Subcutaneous abdominal adipose tissue (tissue), 5 donors: Measurements from ENCODE around the gene MAP7.
"Not testable (repeated sequence)": the region's sequence is repeated elsewhere in the genome, so short reads cannot be mapped to it uniquely, and the experiment has no call there.

ENCODE experiments used
- H3K27ac ChIP-seq: one replicate; pipeline ENCODE4 v1.7.0; 2013; ENCODE audit warnings: low read depth, mild to moderate bottlenecking, inconsistent platforms, low read length, moderate library complexity
- H3K27me3 ChIP-seq, 5 donors: one replicate each; pipeline ENCODE4 v1.7.0; 2013; ENCODE audit warnings: low read length in 5 of 5, inconsistent platforms in 1 of 5; ENCODE audit not compliant: control insufficient read depth in 5 of 5, insufficient read depth in 4 of 5
- H3K36me3 ChIP-seq, 5 donors: one replicate each; pipeline ENCODE4 v1.7.0; 2013; ENCODE audit warnings: low read length in 5 of 5; ENCODE audit not compliant: control insufficient read depth in 5 of 5, insufficient read depth in 5 of 5
- H3K4me1 ChIP-seq, 5 donors: one replicate each; pipeline ENCODE4 v1.7.0; 2013; ENCODE audit warnings: low read length in 5 of 5, mild to moderate bottlenecking in 3 of 5, moderate library complexity in 1 of 5; ENCODE audit not compliant: control insufficient read depth in 5 of 5, insufficient read depth in 5 of 5
- H3K4me3 ChIP-seq, 5 donors: one replicate each; pipeline ENCODE4 v1.7.0; 2013; ENCODE audit warnings: low read length in 5 of 5, low read depth in 1 of 5
- H3K9ac ChIP-seq, 5 donors: one replicate each; pipeline ENCODE4 v1.7.0; 2013; ENCODE audit warnings: low read length in 5 of 5, mild to moderate bottlenecking in 4 of 5, moderate library complexity in 3 of 5
- H3K9me3 ChIP-seq, 5 donors: one replicate each; pipeline ENCODE4 v1.7.0; 2013; ENCODE audit warnings: low read length in 5 of 5; ENCODE audit not compliant: control insufficient read depth in 5 of 5
- donor health status: healthy.
- donor health status: healthy.
- donor health status: healthy.
- donor health status: healthy.
- donor health status: healthy.

MAP7 gene

DNA sequence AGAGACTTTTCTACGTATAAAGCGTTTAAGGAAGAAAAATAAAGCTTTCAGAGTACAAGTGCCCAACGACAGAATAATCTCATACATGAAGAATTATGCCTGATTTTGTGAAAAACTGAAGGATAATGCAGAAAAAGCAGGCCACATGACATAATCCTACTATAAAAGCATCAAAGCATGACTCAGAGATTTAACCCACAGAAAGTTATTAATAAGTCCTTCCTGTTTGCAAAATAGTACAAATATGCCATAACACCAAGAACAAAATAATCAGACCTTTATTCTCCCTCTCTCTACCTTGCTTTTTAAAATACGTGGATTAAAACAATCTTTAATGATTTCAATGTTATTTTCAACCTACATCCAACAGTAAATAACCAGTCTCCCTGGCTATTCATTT, 142.0 kb downstream of the MAP7 start:
- Histone ChIP-seq H3K27me3 (no peaks in the 10 kb centered on the region), H3K9me3 (no peaks in the 10 kb centered on the region), H3K27ac (no peak overlapping the region), H3K36me3 (no peaks in the 10 kb centered on the region), H3K4me3 (no peak overlapping the region), H3K4me1 (peaks cover 0 to 7% (median 4%) of the 10 kb centered on the region in 5 donors), H3K9ac (no peak overlapping the region)

DNA sequence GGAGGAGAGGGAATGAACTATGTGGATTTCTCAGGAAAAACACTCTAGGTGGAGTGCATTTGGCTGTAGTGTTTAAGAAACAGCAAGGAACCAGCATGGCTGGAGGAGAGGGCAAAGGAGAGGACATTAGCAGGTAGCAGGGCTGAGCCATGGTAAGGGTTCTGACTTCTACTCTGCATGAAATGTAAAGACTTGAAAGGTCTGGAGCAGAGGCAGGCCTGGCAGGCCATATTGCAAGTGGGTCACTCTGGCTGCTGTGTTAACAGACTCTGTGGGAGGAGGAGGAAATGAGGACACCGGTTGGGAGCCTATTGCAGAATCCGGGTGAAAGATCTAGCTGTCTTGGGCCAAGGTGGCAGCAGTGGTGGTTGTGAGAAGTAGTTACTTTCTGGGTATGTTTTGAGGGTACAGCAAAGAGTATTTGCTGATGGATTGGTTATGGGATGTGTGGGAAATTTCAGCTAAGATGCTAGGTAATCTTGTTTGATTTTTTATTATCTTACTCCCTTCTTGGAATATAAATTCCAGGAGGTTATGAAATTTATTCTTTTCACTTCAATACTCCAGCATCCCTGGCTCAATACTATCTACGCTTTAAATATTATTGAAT, 144.7 kb downstream of the MAP7 start:
- Histone ChIP-seq H3K9ac (no peak overlapping the region), H3K4me1 (peaks cover 0 to 7% (median 4%) of the 10 kb centered on the region in 5 donors), H3K27ac (no peak overlapping the region), H3K4me3 (no peak overlapping the region), H3K9me3 (no peaks in the 10 kb centered on the region), H3K36me3 (no peaks in the 10 kb centered on the region), H3K27me3 (no peaks in the 10 kb centered on the region)

DNA sequence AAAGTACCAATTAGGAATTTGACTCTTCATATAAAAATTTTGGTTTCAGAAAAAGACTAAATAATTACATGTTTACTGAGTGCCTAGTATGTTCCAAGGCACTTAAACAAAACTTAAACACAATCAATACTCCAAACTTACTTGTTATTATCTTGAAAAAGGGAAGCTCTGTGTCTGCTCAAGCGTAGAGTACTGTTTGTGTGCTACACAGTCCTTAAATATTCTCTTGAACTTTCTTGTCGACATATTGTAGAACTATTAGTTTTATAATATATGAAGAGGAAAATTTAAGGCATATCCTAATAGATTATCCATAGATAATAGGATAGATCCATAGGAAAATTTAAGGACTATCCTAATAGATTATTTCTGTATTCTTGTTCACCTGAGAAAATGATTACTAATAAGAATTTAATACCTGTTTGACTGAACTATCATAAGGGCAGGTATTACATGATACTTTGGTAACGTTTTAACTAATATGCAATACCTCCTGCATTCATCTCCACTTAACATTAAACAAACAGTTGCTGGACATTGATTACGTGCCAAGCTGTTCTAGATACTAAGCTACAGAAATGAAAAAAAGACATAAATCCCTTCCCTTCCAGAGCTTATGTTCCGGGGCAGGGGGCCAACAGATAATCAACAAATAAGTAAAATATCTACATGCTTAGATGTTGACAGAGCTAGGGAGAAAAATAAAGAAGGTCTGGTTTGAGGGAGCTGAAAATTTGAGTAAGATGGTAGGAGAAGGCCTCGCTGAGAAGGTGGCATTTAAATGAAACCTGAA, 145.4 kb downstream of the MAP7 start:
- H3K4me3 ChIP-seq, result no peak overlapping the region
- H3K27ac ChIP-seq, result no peak overlapping the region
- no peaks in the 10 kb centered on the region for H3K9me3 ChIP-seq
- H3K36me3 ChIP-seq, result no peaks in the 10 kb centered on the region
- H3K9ac ChIP-seq, result no peak overlapping the region
- H3K27me3 ChIP-seq, result no peaks in the 10 kb centered on the region
- H3K4me1 ChIP-seq, result peaks cover 0 to 7% (median 4%) of the 10 kb centered on the region in 5 donors

DNA sequence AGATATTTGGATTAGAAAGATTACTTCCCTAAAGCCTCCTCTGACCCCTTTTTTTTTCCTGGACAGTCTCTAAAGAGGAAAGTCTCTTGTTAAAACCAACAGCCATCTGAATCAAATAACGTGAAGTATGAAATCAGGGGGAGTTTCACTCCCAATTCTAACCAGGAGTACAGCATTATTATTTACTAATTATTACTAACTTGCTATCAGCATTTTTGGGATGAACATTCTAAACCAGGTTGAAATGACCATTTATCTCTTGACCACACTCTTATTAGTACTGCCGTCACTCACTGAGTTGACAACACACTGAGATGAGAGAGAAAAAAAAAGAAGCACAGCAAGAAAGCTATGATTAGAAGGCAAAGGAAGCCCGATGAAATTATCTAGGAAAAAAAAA, 146.2 kb downstream of the MAP7 start:
- no peaks in the 10 kb centered on the region for H3K36me3 ChIP-seq
- no peaks in the 10 kb centered on the region for H3K9me3 ChIP-seq
- H3K9ac ChIP-seq, result no peak overlapping the region
- H3K4me3 ChIP-seq, result no peak overlapping the region
- H3K27ac ChIP-seq, result no peak overlapping the region
- H3K27me3 ChIP-seq, result no peaks in the 10 kb centered on the region
- H3K4me1 ChIP-seq, result peaks cover 0 to 7% (median 4%) of the 10 kb centered on the region in 5 donors

DNA sequence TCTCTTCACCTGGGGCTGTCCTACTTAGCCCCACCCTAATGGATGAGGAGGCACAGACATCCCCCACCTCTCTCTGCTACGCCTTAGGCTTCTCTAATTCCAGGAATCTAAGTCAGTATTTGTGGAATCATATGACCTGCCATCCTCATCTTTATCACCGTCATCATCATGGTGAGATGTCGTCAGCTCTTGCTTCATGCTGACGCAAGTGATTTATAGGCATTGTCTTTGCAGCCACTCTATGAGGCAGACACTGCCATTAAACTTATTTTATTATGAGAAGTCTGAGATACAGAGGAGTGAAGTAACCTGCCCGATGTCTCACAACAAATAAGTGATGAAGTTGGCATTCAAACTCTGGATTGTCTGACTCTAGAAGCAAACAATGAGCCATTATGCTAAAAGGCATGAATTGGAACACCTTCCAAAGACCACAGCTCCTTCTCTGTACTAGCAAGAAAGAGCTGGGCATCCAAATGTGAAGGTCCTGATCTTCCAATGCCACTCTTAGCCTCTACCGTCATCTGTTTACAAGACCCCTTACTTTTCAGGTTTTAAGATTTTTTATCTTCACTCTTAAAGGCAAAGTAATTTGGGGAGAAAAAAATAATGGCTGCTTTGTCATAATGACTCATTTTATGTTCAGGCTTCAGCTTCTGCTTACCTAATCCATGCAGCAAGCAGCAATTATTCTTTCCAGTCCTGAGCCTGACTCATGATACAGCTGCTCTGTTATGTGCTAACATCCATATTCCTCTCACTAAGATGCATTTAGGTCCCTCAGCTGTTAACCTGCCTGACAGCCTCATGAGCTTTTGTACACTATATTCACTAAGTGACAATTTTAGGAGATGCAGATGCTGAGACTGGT, 146.9 kb downstream of the MAP7 start:
- H3K9ac ChIP-seq, result no peak overlapping the region
- H3K4me3 ChIP-seq, result no peak overlapping the region
- H3K36me3 ChIP-seq, result no peaks in the 10 kb centered on the region
- no peak overlapping the region for H3K27ac ChIP-seq
- H3K4me1 ChIP-seq, result peaks cover 0 to 7% (median 4%) of the 10 kb centered on the region in 5 donors
- H3K9me3 ChIP-seq, result no peaks in the 10 kb centered on the region
- no peaks in the 10 kb centered on the region for H3K27me3 ChIP-seq

DNA sequence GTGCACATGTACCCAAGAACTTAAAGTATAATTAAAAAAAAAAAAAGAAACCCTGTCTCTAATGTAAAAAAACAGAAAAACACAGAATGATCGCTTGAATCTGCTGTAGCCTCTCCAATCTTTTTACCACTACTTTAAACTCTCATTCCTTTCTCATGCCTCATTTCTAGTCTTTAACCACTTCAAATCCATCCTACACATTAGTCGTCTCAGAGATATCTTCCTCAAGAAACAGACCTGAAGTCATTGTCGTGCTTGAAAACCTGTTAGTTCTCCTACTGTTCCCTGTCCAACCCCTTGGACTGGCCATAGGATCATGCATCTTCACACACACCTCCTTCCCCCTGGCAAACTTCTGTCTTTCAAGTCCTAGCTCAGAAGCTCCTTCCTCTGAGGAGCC, 148.5 kb downstream of the MAP7 start:
- Histone ChIP-seq H3K27ac (no peak overlapping the region), H3K4me3 (no peak overlapping the region), H3K9ac (no peak overlapping the region), H3K27me3 (no peaks in the 10 kb centered on the region), H3K36me3 (no peaks in the 10 kb centered on the region), H3K4me1 (peaks cover 0 to 7% (median 4%) of the 10 kb centered on the region in 5 donors), H3K9me3 (no peaks in the 10 kb centered on the region)

DNA sequence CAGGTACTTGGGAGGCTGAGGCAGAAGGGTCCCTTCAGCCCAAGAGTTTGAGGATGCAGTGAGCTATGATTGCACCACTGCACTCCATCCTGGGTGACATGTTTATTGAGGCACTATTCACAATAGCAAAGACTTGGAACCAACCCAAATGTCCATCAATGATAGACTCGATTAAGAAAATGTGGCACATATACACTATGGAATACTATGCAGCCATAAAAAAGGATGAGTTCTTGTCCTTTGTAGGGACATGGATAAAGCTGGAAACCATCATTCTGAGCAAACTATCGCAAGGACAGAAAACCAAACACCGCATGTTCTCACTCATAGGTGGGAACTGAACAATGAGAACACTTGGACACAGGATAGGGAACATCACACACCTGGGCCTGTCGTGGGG, 149.0 kb downstream of the MAP7 start:
- H3K9me3 ChIP-seq, H3K4me1 ChIP-seq, H3K9ac ChIP-seq, H3K36me3 ChIP-seq, H3K4me3 ChIP-seq, H3K27ac ChIP-seq, H3K27me3 ChIP-seq: not testable (repeated sequence)

DNA sequence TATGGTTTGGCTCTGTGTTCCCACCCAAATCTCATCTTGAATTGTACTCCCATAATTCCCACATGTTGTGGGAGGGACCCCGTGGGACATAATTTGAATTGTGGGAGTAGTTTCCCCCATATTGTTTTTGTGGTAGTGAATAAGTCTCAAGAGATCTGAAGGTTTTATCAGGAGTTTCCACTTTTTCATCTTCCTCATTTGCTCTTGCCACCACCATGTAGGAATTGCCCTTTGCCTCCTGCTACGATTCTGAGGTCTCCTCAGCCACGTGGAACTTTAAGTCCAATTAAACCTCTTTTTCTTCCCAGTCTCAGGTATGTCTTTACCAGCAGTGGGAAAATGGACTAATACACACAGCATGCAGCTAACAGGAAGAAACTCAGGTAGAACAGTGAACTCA, 151.8 kb downstream of the MAP7 start:
- H3K27me3 ChIP-seq, result no peaks in the 10 kb centered on the region
- H3K9ac ChIP-seq, result no peak overlapping the region
- H3K27ac ChIP-seq, result no peak overlapping the region
- no peaks in the 10 kb centered on the region for H3K4me1 ChIP-seq
- H3K9me3 ChIP-seq, result no peaks in the 10 kb centered on the region
- H3K36me3 ChIP-seq, result no peaks in the 10 kb centered on the region
- H3K4me3 ChIP-seq, result no peak overlapping the region

DNA sequence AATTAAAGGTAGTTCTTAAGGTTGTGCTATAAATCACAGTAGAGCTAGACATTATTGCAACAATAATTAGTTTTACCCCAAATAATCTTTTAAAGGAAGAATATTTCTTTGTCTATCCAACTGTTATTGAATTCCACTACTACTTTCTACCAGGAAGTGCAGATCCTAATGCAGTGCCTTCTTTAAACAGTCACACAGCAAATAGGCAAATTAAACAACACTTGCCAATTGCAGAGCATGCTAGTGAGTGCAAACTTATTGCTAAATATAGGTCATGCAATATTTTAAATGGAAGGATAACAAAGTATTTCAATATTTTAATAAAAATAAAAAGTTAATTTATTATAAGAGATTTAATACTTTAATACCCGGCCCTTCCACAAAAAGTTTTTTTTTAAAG, 153.3 kb downstream of the MAP7 start:
- no peak overlapping the region for H3K9ac ChIP-seq
- no peaks in the 10 kb centered on the region for H3K36me3 ChIP-seq
- no peak overlapping the region for H3K4me3 ChIP-seq
- no peaks in the 10 kb centered on the region for H3K27me3 ChIP-seq
- no peaks in the 10 kb centered on the region for H3K4me1 ChIP-seq
- H3K9me3 ChIP-seq, result no peaks in the 10 kb centered on the region
- no peak overlapping the region for H3K27ac ChIP-seq

DNA sequence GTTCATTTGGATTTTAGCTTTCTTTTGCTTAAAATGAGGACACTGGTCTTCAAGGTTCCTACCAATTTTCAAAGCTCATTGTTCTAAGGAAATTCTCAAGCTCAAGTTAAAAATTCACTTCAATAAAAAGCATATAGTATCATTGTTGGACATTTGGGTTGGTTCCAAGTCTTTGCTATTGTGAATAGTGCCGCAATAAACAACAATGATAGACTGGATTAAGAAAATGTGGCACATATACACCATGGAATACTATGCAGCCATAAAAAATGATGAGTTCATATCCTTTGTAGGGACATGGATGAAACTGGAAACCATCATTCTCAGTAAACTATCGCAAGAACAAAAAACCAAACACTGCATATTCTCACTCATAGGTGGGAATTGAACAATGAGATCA, 159.3 kb downstream of the MAP7 start:
- not testable (repeated sequence) for H3K9ac ChIP-seq, H3K4me1 ChIP-seq, H3K27me3 ChIP-seq, H3K9me3 ChIP-seq, H3K4me3 ChIP-seq, H3K27ac ChIP-seq, H3K36me3 ChIP-seq
